ENCODE measurements around the gene SFRP4.

SFRP4 gene

DNA sequence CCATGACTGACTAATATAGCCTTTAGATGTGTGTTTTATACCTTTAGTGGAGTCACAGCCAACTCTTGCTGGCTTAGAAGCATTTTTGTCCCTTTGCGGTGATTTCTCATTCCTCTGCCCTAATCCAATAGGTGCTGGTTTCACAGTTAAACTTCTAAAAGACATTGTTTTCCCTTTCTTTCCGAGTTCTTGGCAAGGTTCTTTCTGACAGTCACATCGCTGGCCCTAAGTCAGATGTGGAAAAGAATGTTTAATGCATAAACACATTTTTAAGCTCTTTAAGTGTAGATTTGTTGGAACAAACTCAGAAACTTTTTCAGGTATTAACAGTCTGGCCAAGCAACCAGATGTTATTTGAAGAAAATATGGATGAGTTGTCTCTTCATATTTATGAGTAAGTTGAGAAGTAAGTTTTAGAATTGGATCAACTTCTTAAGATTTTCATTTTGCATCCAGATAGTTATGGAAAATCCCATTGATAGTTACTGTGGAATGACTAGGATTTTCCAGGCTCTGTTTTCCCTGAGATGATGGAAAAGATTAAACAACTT is 7.9 kb upstream of the SFRP4 start:
- no peak for DNase-seq (ENCODE audit: low read depth in 2 of 2)

DNA sequence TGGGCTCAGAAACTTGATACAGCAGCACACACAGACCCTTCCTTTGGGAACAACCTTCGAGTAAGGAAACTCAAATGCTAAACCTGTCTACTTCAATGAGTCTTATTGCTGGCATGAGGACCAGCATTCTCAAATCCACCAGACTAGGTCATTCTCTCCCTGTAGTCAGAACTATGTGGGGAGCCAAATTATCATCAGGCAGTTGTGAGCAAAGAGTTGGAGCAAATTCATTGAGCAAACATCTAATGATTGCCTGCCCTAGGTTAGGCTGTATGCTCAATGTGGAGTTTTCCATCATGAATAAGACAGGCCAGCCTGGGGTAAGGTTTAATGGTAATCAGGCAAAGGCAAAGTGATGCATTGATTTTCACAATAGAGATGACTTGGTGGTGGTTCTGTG is 7.4 kb upstream of the SFRP4 start:
- DNase-seq (ENCODE audit: low read depth in 2 of 2) = no peak

DNA sequence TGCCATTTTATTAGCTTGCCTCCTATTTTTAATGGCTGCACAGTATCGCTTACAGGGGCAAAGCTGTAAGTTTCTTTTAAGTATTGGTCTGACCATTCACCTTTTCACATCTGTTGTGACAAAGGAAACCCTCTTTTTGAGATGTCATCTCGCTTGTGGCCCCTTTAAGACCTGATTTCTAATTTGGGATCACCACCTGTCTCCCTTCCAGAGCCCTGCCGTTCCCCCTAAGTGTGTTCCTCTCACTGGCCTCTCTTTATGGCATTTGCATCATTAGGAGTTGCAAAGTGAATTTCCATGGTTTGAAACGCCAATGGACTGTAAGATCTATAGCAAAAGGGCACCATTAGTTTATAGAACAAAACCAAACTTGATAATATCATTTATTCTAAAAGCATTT is 5.3 kb upstream of the SFRP4 start:
- no peak for DNase-seq (ENCODE audit: low read depth in 2 of 2)

DNA sequence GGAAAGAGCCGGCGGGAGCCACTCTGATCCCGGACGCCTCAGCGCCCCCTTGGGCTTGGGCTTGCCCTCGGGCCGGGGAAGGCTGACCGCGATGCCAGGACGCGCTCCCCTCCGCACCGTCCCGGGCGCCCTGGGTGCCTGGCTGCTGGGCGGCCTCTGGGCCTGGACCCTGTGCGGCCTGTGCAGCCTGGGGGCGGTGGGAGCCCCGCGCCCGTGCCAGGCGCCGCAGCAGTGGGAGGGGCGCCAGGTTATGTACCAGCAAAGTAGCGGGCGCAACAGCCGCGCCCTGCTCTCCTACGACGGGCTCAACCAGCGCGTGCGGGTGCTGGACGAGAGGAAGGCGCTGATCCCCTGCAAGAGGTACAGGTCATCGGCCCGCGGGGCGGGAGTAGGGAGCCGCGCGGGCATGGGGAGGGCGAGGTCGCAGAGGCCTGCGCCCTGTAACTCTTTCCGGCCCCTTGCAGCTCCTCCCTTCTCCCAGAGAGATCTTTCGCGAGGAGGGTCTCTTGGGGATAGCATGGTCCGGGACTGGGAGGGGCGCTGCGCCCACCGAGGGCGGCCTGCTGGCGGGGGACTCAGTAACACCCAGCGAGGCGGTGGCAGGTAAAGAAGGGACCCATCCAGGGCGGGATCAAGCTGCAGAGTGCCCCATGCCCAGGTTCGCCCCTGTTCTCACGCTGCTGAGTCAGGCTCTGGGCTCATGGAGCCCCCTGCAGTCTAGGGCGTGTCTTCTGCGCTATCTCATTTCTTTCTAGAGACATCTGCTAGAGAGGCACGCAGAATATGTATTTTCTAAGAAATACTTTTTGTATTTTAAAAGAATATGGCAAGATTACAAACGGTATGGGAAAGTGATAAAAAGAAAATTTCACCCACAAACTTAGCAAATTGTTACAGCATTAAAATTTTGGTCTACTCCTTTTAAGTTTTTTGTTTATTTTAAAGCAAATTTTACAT is 4.5 kb upstream of the SFRP4 start:
- DNase-seq (ENCODE audit: low read depth in 2 of 2) = no peak

DNA sequence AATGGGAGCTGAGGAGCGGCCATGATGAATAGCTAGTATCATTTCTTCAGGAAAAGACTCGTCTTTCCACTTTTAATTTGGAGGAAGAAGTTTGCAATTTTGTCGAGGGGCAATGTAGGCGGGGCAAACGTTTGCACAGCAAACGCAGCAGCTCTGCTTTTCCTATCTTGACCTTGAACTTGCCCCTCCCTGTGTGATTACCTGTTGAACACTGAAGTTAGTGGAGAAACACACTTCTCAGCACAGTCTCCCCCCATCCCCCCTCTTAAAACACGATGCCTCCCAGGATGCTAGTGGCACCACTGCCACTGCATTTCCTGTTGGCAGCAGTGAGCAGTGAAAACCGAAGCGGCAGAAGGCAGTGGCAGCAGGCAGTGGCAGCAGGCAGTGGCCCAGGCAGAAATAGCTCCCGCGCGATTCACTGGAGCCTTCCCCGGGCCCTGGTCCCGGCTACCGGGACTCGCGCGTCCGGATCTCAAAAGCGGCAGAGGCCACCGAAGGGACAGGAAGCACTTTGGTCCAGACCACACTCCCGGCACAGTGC is 3.8 kb upstream of the SFRP4 start, which contains the start of gene EPDR1:
Gene EPDR1, plus strand, starts transcription at position 336 of the 544 bp plus-strand sequence. CDS start 300 bp downstream, outside the sequence.
- DNase-seq (ENCODE audit: low read depth in 2 of 2) = no peak

DNA sequence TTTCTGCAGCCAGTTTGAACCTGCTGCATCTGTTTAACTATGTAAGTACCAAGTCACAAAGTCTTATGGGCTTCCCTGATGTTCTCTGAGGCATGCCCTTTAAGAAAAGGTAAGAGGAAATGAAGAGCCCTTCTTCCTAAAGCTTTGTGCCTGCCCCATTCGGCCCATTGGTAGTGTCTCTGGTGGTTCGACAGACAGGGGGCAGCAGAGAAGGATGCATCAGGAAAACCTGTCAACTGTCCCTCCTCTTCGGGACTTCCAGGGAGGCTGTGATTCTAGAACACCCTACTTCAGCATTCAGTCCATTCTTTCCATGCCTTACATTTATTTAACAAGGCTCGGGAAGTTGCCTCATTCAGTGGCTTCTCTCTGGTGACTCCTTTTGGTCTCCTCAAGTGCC is 1.9 kb upstream of the SFRP4 start:
- DNase-seq (ENCODE audit: low read depth in 2 of 2) = no peak

DNA sequence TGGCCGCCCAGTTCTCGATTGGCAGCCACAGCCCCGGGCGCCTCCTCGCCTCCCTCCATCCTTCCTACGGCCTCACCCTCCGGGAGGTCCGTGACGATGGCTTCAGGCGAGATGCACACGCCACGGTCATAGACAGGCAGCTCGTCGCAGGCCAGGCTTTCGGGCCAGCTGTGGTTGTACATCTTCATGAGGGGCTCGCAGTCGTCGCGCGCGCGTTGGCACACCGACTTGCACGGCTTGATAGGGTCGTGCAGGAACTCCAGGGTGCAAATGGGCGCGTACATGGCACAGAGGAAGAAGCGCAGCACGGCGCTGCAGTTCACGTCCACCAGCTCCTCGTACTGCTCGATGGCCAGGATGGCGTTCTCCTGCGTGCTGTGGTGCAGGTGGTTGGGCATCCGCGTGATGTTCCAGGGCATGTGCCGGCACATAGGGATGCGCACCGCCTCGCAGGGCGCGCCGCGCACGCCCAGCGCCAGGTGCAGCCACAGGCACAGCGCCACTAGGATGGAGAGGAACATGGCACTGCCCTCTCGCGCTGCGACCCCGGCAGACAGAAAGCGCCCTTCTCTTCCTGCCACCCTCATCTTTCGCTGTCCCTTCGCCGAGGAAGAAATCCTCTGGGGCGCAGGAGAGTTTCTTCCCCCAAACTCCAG is 472 bp downstream of the SFRP4 start:
- DNase-seq (ENCODE audit: low read depth in 2 of 2) = no peak

DNA sequence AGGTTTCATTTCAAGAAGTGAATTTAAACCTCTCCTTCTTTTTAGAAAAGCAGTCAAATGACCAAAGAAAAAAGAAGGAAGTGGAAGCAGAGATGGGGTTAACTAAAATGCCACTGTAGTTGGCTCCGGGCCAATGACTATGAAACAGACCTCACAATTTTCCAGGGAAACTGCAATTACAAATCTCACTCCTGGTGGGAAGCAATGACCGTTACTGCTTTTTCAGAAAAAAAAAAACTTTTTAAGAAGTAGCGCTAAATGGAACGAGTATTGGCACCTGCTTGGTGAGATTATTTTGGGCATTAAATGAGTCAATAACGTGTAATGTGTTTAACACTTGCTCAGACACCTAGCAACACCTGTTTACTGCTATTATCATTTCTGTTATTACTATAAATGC is 1.2 kb downstream of the SFRP4 start:
- DNase-seq (ENCODE audit: low read depth in 2 of 2) = no peak

DNA sequence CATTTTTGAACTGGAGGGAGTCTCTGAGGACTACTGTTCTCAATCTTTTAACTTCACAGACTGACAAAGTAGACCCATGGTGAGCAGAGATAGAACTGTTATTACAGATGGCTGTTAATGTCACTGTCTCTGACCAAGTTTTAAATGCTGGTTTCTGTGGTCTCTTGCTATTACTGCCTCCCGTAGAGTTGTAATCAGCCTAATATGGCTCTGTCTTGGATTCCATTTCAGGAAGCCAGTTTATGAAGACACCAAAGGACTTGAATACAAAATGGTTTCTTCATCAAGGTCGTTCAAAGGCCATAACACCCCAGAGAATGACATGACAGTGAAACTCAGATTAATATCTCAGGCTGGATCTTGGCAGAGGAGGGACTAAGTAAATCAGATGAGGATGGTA is 3.9 kb downstream of the SFRP4 start:
- DNase-seq (ENCODE audit: low read depth in 2 of 2) = no peak

DNA sequence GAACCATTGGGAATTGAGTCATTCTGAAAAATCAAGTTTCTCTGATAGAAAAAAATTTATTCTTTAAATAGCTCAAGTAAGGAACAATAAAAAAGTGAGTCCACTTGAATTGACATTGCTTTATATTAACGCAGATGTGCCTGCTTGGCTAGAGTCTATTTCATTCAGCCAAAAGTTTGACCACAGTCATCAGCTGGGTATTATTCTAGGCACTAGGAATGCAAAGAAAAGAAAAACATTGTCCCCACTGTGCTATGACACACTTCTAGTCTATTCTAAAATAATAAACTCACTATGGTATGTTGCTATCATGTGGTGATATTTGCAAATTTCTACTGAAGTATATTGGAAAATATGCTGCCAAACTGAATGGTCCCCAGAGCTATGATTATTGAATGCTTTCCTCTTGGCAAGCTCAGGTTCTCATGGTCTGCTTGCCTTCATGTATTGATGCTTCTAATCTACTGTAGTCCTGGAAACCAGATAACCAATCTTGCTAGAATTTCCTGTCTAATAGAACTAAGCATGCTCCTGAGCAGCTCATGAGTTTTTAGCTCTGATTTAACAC is 8.3 kb downstream of the SFRP4 start:
- DNase-seq (ENCODE audit: low read depth in 2 of 2) = no peak

DNA sequence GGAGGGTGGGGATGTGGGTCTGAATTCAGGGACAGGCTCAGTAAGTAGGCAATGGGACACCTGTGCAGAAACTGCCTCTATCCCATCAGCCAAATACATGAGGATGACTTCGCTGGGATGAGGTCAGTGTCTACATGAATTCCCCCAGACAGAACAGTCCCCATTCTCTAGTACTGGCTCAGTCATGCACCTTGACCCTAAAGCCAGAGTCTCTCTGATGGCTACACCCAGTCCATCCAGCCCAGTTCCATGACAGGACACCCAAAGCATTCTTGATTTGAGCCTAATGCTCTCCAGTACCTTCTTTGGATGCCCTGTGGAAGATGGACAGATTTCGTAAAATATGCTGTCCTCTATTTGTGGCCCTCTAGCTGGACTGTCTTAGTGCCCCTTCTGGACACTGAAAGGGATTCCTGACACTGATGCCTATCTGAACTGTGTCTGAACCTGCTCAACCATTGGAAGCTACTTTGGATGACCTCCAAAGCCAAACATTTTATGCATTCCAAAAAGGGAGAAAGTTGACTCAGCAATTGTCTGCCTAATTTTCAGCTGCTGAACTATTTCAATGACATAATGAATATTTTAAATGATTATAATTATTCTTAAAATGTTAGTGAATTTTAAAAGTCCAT is 14.6 kb downstream of the SFRP4 start:
- no peak for DNase-seq (ENCODE audit: low read depth in 2 of 2)

DNA sequence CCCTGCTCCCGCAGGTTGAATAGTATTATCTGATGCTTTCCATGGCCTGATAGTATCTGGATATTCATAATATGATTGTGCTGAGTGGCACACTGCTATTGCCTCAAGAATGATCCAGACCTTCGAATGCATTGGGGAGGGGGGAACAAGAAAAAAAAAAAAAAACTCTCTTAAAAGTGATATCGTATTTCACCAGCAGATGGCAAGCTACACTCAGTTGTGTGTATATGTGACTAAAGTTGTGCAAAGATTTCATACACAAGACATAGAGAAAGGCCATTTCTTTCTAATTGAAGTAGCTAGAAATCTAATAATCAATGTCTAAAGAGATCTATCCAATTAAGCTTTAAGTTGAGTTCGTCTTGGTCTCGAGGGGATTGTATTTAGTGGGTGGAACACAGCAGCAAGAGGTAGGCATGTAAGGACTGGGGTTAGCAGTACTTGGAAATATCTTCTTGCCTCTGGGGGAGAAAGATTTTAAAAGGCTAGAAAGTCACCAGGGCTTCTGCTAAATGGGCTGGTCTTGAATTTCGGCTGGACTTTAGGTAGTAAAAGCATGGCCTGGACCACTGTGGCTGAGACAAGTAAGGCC is 15.3 kb downstream of the SFRP4 start:
- DNase-seq (ENCODE audit: low read depth in 2 of 2) = no peak

DNA sequence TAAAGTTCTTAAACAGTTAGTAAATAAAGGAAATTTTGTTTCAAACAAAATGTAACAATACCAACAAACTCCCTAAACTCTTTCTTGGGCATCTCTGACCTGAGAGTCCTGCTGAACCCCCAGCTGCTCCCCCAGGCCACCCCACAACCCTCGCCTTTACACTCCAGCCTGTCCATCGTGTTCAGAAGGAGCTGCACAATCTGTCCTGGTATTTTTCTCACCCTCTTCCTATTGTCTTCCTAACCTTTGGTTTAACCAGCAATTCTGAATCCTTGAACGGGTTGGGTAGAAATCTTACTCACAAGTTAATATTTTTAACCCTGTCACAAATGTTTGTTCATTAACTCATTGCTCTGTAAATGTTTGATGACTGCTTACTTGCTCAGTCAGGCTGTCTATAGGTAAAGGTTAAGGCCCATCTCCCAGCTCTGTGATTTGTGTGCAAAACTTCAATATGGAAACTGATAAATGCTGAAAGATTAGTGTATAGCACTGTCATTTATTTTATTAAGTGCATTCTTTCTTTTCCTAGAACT is 16.8 kb downstream of the SFRP4 start:
- DNase-seq (ENCODE audit: low read depth in 2 of 2) = no peak

DNA sequence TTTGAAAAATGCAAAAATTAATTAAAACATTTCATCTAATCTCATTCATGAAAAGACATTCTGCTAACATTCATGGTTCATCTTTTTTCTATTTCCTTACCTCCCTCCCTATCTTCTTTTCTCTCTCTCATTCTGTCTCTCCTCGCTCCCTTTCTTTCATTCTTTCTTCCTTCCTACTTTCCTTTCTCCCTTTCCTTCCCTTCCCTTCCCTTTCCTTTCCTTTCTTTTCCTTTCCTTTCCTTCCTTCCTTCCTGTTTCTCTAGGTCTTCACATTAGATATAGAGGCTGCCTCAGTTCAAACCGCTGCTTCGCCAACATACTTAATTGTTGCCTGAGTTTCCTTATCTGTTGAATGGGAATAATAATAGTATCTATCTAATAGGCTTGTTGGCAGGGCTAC is 21.9 kb downstream of the SFRP4 start:
- no peak for DNase-seq (ENCODE audit: low read depth in 2 of 2)

DNA sequence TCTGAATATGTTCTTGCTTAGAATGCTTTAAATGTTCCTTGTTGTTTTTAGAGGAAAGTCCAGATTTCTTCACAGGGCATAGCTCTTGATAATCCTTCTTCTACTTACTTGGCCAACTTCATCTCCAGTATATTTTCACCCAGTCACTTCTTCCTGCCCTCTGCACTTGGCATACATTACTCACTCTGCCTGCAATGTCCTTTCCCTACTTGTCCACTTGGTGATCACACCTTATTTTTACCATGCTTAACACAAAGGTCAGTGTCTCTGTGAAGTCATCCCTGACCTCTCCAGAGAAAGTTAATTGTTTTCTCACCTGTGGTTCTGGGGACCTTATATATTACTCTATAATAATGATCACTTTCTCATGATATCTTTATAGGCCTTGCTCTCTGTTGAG is 23.3 kb downstream of the SFRP4 start:
- no peak for DNase-seq (ENCODE audit: low read depth in 2 of 2)

DNA sequence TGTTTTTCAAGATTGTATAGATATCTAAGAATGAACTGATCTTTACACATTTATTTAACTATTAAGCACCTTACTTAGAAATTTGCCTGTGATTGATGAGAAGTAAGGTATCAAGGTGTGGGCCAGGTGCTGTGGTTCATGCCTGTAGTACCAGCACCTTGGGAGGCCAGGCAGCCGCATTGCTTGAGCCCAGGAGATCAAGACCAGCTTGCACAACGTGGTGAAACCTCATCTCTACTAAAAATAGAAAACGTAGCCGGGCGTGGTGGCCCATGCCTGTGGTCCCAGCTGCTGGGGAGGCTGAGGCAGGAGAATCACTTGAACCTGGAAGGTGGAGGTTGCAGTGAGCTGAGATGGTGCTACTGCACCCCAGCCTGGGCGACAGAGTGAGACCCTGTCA is 34.5 kb downstream of the SFRP4 start:
- no peak for DNase-seq (ENCODE audit: low read depth in 2 of 2)
